ENCODE measurements around the gene C22orf39. TPM values are rescaled to one million over a fixed set of nuclear protein-coding genes. Genes with fewer than 3 reads are reported as not detected.

C22orf39 gene
- total and polyA plus RNA-seq, 2 donors (not counting 1 experiment from before 2014, with no cell fraction given) = 37.7 to 47.2 TPM

DNA sequence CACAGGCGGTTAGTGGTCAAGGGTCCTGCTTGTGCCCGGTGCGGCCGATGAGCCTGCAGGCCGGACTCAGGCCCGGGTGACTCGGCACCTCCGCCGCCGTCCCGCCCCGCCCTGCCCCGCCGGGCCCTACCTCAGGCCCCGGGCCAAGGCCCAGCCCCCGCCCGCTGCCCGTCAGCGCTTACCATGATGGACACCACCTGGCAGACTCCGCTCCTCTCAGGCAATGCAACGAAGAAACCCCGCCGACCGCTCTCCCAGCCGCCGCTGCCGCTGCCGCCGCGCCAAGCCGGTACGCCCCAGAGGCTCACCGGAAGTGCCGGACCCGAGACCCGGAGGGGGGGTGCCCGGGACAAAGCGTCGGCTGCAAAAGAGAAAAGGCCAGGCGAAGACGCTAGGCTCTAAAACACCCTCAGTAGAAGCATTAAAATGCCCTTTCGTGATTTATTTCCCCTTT, 31.4 kb upstream of the C22orf39 start, which contains the start of gene UFD1:
Gene UFD1, minus strand, starts transcription at position 293 of the 454 bp plus-strand sequence. Its CDS starts 108 bp downstream, at position 185.
- peaks cover 20% of the 10 kb centered on the region for H4K20me1 ChIP-seq (ENCODE audit: control insufficient read depth, insufficient read depth, low read length, poor library complexity, severe bottlenecking)
- ChIA-PET CTCF (interaction anchor here (0.7 to 5.5 kb wide), 10 partner anchors 32 to 371 kb away, joined by 3 to 29 read pairs (median 7); partner anchors contain the start of genes C22orf39, ESS2 and SLC25A1), POLR2A (interaction anchor here (0.5 to 2.2 kb wide), 7 partner anchors 31 to 1791 kb away, joined by 3 to 18 read pairs (median 6); partner anchors contain the start of genes C22orf39, CLTCL1, ESS2 and HIRA)
- ATAC-seq (ENCODE audit: low read depth) (peak; percentile 48), DNase-seq (no peak)
- H3K27me3 ChIP-seq (replicated peaks in 1 of 4; ENCODE audit: control extremely low read depth in 1 of 4, control insufficient read depth in 3 of 4, insufficient read depth in 4 of 4, low read length in 3 of 4) = no peaks in the 10 kb centered on the region
- H3K4me2 ChIP-seq (replicated peaks; ENCODE audit: low read depth, low read length, poor library complexity, severe bottlenecking) = peak within 1 kb of the TSS; percentile 92
- H3K36me3 ChIP-seq (replicated peaks in 1 of 2; ENCODE audit: control extremely low read depth in 1 of 2, control insufficient read depth in 1 of 2, extremely low read depth in 1 of 2, insufficient read depth in 2 of 2, low read length in 1 of 2) = peaks cover 4 to 14% of the 10 kb centered on the region in 2 experiments
- peak within 1 kb of the TSS; percentile 92 for H2AFZ ChIP-seq (ENCODE audit: insufficient read depth, low read depth, low read length, poor library complexity, severe bottlenecking)
- H3K4me1 ChIP-seq (ENCODE audit: control insufficient read depth in 2 of 2, insufficient read depth in 2 of 2, low read length in 2 of 2) = peaks cover 16 to 20% of the 10 kb centered on the region in 2 donors
- no peaks in the 10 kb centered on the region for H3K9me3 ChIP-seq (ENCODE audit: control extremely low read depth in 1 of 3, control insufficient read depth in 2 of 3, insufficient read depth in 1 of 3, low read length in 2 of 3)
- peak within 1 kb of the TSS; percentile 98 to 100 for H3K27ac ChIP-seq (ENCODE audit: low read length in 2 of 2)
- Mint-ChIP-seq H3K9me3 (ENCODE audit: insufficient read depth) (no peaks in the 10 kb centered on the region), H3K4me1 (peaks cover 23% of the 10 kb centered on the region), H3K27ac (peak within 1 kb of the TSS; percentile 100), H3K4me3 (peak within 1 kb of the TSS; percentile 98), H3K27me3 (no peaks in the 10 kb centered on the region)
- intact Hi-C loops (cut with micrococcal nuclease) = loop anchor here (1.0 to 2.0 kb wide), 10 partner anchors 32 to 357 kb away; partner anchors contain the start of genes C22orf39, CLTCL1, DGCR2 and ESS2
- peak within 1 kb of the TSS; percentile 66 to 92 (median 83) for H3K4me3 ChIP-seq (ENCODE audit: control extremely low read depth in 1 of 5, extremely low read depth in 1 of 5, insufficient read depth in 1 of 5, low read depth in 2 of 5, low read length in 4 of 5)
- no peak for TF ChIP-seq EZH2 (IDR thresholded peaks at IDR 0.05; ENCODE audit: borderline replicate concordance, insufficient read depth, low read depth, low read length, poor library complexity, severe bottlenecking)
- TF ChIP-seq CTCF (IDR thresholded peaks at IDR 0.05) = no peak
- peak within 1 kb of the TSS; percentile 98 for H3K9ac ChIP-seq (ENCODE audit: low read length)
- WGBS (ENCODE audit: insufficient coverage) = 0% methylated on average over 30 of the region's 42 CpGs
- peaks cover 46% of the 10 kb centered on the region for H3K79me2 ChIP-seq (ENCODE audit: control insufficient read depth, insufficient read depth, low read length)

Measured in B cell (primary cell).